ENCODE measurements around the gene DYRK1A.

Gene DYRK1A

DNA sequence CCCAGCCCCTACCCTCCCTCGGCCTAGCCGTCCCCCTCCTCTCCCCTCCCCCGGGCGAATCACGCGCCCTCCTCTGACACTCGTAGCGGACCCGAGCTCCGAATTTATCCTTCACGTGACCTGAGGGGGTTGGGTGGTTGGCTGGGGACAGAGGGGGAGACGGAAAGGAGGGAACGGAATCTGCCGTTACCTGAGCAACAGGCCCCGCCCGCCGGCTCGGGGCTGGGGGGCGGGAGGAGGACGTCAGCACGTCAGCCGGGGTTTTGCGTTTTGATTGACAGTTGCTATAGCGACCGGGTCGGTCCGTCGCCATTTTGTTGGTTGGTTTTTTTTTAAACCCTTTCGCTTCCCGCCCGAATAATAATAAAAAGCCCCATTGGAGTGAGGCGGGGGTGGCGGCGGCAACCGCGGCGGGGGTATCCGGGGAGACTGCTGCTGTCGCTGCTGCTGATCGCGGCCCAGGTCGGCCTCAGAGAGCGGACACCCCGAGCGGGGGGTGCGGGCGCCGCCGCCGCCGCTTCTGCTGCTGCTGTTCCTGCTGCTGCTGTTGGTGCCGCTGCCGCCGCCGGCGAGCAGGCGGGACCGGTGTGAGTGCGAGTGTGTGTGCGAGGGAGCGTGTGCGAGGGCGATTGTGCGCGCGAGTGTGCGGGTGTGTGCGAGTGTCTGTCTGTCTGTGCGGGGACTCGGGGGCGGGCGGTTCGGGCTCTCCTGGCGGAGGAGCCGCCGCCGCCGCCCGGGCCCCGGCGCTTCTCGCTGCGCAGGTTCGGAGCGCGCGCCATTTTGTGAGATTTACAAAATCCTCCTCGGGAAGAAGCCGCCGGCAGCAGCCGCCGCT, at the start of gene DYRK1A:
TSS of gene DYRK1A (plus strand) at position 292 of the 835 bp plus-strand sequence. CDS start 53,602 bp downstream, outside the sequence.
- TF ChIP-seq, protein P1, sequence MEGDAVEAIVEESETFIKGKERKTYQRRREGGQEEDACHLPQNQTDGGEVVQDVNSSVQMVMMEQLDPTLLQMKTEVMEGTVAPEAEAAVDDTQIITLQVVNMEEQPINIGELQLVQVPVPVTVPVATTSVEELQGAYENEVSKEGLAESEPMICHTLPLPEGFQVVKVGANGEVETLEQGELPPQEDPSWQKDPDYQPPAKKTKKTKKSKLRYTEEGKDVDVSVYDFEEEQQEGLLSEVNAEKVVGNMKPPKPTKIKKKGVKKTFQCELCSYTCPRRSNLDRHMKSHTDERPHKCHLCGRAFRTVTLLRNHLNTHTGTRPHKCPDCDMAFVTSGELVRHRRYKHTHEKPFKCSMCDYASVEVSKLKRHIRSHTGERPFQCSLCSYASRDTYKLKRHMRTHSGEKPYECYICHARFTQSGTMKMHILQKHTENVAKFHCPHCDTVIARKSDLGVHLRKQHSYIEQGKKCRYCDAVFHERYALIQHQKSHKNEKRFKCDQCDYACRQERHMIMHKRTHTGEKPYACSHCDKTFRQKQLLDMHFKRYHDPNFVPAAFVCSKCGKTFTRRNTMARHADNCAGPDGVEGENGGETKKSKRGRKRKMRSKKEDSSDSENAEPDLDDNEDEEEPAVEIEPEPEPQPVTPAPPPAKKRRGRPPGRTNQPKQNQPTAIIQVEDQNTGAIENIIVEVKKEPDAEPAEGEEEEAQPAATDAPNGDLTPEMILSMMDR (IDR thresholded peaks at IDR 0.05; ENCODE audit: insufficient read depth, low read length, poor library complexity, severe bottlenecking) = no peak
- no peak for TF ChIP-seq EZH2phosphoT487 (conservative IDR thresholded peaks at IDR 0.05; ENCODE audit: low read length)
- Histone ChIP-seq H3K9me2 (replicated peaks; ENCODE audit: insufficient read depth, low read length) (no peaks in the 10 kb centered on the region), H3K9me3 (ENCODE audit: insufficient read depth, low read length) (no peaks in the 10 kb centered on the region), H3K36me3 (ENCODE audit: low read length) (no peaks in the 10 kb centered on the region), H3K9ac (ENCODE audit: low read length) (peak within 1 kb of the TSS; percentile 97), H4K20me1 (ENCODE audit: low read depth, low read length) (peaks cover 34% of the 10 kb centered on the region), H3K79me2 (ENCODE audit: insufficient read depth, low read length) (peaks cover 45% of the 10 kb centered on the region), H3F3A (ENCODE audit: insufficient read depth) (peaks cover 15% of the 10 kb centered on the region), H3K27me3 (ENCODE audit: low read length) (no peaks in the 10 kb centered on the region), H3K4me3 (ENCODE audit: insufficient read depth, low read length, poor library complexity, severe bottlenecking) (peak within 1 kb of the TSS; percentile 92), H3K4me2 (ENCODE audit: low read depth, low read length, poor library complexity, severe bottlenecking) (peak within 1 kb of the TSS; percentile 92), H3K27ac (ENCODE audit: low read depth, low read length) (peak within 1 kb of the TSS; percentile 92), H2AFZ (ENCODE audit: low read depth, low read length, severe bottlenecking) (peak within 1 kb of the TSS; percentile 70)

DNA sequence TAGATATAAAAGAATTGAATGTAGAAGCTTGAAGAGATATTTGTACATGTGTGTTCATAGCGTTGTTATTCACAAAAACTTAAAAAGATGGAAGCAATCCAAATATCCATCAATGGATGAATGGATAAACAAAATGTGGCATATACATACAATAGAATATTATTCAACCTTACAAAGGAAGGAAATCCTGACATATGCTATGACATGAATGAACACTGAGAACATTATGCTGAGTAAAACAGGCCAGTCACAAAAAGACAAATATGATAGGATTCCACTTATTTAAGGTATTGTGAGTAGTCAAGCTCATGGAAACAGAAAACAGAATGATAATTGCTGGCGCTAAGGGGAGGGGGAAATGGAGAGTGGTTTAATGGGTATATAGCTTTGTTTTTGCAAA, 47.0 kb upstream of the DYRK1A start:
- Histone ChIP-seq H3F3A (ENCODE audit: insufficient read depth) (no peaks in the 10 kb centered on the region), H3K9me3 (ENCODE audit: insufficient read depth, low read length) (no peaks in the 10 kb centered on the region), H4K20me1 (ENCODE audit: low read depth, low read length) (no peaks in the 10 kb centered on the region), H2AFZ (ENCODE audit: low read depth, low read length, severe bottlenecking) (no peak overlapping the region), H3K36me3 (ENCODE audit: low read length) (no peaks in the 10 kb centered on the region), H3K27ac (ENCODE audit: low read depth, low read length) (no peak overlapping the region), H3K79me2 (ENCODE audit: insufficient read depth, low read length) (no peaks in the 10 kb centered on the region), H3K9me2 (replicated peaks; ENCODE audit: insufficient read depth, low read length) (no peaks in the 10 kb centered on the region), H3K4me2 (ENCODE audit: low read depth, low read length, poor library complexity, severe bottlenecking) (no peak overlapping the region), H3K9ac (ENCODE audit: low read length) (no peak overlapping the region), H3K4me3 (ENCODE audit: insufficient read depth, low read length, poor library complexity, severe bottlenecking) (no peak overlapping the region), H3K27me3 (ENCODE audit: low read length) (no peaks in the 10 kb centered on the region)
- TF ChIP-seq EZH2phosphoT487 (conservative IDR thresholded peaks at IDR 0.05; ENCODE audit: low read length) = no peak
- TF ChIP-seq, protein P1 (IDR thresholded peaks at IDR 0.05; ENCODE audit: insufficient read depth, low read length, poor library complexity, severe bottlenecking) = no peak

DNA sequence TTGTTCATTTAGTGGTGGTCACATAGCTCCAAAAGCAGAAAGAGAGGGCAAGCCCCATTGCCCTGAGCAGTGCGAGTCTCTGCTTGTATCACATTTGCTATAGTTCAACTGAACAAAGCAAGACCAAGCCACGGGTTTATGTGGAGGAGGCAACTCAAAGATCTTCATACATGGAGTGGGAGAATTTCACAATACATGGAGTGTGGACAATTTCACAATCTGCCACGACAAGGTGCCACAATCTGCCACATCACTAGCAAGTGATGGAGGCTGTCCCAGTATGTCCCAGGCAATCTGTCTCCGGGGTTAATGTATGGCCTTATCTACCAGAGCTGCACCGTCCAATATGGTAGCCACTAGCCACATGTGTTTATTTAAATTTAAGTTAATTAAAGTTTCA, 44.5 kb upstream of the DYRK1A start:
- Histone ChIP-seq H3K9me3 (ENCODE audit: insufficient read depth, low read length) (no peaks in the 10 kb centered on the region), H3K9ac (ENCODE audit: low read length) (no peak overlapping the region), H3K79me2 (ENCODE audit: insufficient read depth, low read length) (no peaks in the 10 kb centered on the region), H3K27ac (ENCODE audit: low read depth, low read length) (no peak overlapping the region), H3K27me3 (ENCODE audit: low read length) (no peaks in the 10 kb centered on the region), H3F3A (ENCODE audit: insufficient read depth) (no peaks in the 10 kb centered on the region), H2AFZ (ENCODE audit: low read depth, low read length, severe bottlenecking) (no peak overlapping the region), H4K20me1 (ENCODE audit: low read depth, low read length) (no peaks in the 10 kb centered on the region), H3K4me2 (ENCODE audit: low read depth, low read length, poor library complexity, severe bottlenecking) (no peak overlapping the region), H3K9me2 (replicated peaks; ENCODE audit: insufficient read depth, low read length) (no peaks in the 10 kb centered on the region), H3K36me3 (ENCODE audit: low read length) (no peaks in the 10 kb centered on the region), H3K4me3 (ENCODE audit: insufficient read depth, low read length, poor library complexity, severe bottlenecking) (no peak overlapping the region)
- TF ChIP-seq, protein P1 (IDR thresholded peaks at IDR 0.05; ENCODE audit: insufficient read depth, low read length, poor library complexity, severe bottlenecking) = no peak
- TF ChIP-seq EZH2phosphoT487 (conservative IDR thresholded peaks at IDR 0.05; ENCODE audit: low read length) = no peak
